Measurements from ENCODE around the gene GPS1.

Gene GPS1

DNA sequence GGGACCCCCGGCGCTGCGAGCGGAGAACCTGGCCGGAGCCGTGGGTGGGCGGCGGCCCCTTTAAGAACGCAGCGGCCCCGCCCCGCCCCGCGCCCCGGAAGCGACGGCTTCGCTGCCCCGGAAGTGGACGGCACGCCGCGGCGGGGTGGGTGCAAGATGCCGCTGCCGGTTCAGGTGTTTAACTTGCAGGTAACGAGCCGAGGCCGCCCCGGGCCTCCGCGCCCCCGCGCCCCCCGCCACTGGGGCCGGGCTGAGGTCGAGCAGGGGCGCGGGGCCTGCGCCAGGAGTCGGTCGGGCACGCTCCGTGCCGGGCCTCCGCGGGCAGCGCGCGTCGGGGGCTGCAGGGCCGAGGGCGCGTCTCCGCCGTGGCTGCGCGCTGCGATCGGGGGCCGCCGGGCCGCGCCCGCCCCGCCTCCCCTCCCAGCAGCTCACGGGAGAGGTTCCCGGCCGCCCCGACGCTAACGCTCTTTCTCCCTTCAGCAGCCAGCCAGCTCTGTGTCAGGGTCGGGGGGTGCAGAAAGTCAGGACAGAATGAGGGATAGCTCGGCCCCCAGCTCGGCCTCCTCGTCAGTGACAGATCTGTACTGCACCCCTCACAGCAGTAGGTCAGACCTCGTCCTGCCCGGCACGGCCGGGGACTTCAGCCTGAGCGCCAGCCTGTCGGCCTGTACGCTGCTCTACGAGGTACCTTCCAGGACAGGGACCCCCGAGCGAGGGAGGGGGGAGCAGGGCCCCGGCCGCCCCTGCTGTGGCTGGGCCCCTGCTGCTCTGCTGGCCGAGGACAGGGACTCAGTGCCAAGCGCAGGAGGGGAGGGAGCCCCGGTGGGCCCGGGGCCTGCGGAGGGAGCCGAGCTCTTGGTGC is at the start of gene GPS1, which contains the start of gene RFNG:
GPS1 (plus strand) TSS at position 123 of the 862 bp plus-strand sequence; CDS start at position 157, 34 bp downstream.
RFNG (minus strand) TSS at position 36 of the 862 bp plus-strand sequence. CDS start 45 bp downstream, outside the sequence.
- DNase-seq, result peak; percentile 4 to 74

- no peak for DNase-seq
These were observed 48.0 kb upstream of the GPS1 start for GRCh38 chr17:82003411-82004381.

- DNase-seq, result no peak
These were observed 46.9 kb upstream of the GPS1 start for GRCh38 chr17:82004517-82005455.

DNA sequence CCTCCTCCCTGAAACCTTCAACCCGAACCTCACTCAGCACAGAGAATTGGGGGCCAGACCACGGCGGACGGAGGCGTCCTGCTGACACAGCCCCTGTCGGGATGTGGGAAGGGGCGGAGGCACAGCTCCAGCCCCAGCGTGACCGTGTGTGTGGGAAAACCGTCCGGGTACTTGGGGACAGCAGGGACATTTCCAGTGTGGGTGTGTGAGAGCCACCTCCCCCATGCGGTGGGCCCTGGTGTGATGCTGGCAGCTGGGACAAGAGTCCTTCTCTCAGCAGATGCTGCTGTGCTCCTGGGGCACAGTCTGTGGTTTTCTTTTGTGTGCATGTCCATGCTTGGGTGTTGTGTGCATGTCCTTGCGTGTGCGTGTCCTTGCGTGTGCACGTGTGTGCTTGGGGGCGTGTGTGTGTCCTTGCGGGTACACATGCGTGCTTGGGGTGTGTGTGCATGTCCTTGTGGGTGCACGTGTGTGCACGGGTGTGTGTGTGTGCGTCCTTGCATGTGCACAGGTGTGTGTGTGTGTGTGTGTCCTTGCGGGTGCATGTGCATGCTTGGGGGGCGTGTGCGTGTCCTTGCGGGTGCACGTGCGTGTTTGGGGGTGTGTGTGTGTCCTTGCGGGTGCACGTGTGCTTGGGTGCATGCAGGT is 45.9 kb upstream of the GPS1 start:
- DNase-seq, result no peak

DNA sequence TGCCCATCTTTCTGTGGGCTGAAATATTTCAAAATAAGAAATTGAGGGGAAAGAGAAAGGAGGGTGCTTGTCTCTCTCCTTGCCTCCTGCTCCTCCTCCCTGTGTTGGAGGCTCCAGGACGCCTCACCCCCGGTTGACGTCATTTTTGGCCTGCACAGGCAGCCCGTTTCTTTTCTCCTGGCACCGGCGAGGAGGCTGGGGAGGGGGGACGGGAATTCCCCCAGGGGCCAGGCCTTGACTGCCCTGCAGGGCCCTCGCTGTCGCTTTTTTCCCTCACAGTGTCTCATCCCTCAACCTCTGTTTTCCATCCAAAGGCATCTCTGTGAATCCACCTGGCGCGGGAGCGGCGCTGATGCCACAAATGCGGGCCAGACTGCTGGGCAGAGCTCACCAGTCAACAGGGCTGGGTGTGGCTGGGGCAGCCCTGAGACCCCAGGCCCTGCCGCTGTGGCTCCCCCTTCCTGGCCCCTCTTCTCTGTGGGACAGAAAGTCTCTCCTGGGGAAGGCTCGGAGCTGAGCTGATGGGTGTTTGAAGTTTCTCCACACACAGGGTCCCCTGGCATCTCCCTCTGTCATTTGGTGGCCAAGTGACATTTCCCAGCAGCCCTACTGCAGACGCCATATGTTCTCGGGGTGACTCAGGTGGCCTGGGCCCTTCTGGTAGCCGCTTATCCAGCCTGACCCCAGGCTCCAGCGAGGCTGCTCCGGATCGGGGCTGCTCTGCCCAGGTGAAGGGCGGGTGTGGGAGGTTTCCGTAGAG is 45.0 kb upstream of the GPS1 start:
- peak; percentile 32 to 34 for DNase-seq

DNA sequence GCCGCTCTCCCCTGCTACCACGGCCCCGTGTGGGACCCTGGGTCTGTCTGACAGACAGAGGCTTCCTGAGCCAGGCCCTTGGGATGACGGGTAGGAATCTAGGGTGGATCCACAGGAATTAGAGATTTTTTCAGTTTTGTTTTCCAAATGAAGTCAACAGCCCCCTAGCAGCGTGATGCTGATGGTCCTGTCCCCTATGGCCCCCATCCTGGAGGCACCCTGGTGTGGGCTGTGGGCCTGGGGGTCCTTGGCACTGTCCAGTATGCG is 44.5 kb upstream of the GPS1 start:
- no peak for DNase-seq

DNA sequence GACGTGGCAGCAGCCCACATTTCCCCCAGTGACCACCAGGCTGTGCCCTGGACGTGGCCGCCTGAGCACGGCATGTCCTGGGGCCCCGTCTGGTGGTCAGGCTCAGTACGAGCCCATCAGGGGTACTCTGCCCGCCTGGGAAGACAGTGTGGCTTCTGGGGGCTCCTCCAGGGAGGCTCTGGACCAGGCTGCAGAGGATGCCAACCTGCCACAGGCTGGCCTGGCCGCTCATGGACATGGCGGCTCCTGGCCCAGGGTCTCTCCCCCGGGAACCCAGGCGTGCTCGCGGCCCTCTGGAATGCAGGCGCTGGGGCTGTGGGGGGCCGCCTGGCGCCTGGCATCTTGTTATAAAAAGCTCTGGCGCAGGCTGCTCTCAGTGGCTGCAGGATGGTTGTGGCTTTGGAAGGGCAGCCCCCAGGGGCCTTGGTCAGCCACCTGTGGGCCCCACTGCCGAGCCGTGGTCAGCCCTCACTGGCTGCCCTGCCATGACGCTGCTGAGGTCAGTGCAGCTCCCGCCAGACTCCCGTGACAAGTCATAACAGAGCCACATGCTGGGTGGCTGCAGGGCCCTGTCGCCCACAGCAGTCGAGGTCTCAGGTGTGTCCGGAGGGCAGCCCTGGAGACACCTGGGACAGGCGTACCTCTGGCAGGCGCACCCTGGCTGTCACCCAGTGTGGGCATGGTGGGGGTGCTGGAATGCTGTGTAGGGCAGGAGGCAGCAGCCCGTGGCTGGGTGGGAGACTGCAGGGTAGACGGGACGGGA is 44.0 kb upstream of the GPS1 start:
- no peak for DNase-seq

DNA sequence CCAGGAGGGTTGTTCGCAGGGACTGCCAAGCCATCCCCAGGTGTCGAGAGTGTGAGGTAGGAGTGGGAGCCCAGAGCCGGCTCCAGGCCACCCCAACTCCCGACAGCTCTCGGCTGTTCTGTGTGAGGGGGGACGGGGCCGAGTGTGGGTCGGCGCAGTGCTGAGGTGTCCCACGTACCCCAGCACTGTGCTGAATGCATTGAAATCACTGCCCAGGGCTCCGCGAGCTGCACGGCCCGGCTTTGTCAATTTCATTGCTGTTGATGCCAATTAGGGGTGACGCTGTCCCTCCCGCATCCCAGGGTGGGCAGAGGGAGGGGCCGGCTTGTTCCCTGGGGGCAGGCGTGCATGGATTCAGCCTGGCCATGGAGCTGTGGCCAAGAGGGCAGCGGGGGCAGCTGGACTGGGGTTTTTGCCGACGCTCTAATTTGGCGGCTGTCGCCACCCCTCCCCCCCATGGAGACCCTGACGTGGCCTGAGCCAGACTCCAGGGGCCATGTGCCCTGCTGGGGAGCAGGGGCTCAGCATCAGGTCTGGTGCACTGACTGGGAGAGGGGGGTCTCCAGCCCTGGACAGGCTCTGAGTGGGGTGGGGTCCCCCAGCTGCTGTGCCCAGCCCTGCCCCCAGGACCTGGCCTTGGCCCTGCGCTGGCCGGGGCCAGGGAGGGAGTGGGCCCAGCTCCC is 43.3 kb upstream of the GPS1 start:
- no peak for DNase-seq

DNA sequence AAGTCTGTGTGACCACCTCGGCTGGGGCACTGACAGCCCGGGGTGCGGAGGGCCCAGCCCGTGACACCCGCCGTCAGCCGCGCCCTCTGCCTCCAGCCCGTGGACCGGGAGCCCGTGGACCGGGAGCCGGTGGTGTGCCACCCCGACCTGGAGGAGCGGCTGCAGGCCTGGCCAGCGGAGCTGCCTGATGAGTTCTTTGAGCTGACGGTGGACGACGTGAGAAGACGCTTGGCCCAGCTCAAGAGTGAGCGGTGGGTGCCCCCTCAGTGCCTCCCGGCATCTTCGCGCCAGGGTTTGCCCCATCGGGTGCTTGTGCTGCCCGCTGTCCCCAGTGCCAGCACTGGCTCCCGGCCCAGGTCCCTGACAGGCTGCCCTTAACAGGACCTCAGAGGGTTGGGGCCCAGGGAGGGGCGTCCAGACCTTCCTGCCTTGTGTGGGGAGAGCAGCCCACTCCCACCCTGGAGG is 42.7 kb upstream of the GPS1 start:
- no peak for DNase-seq

DNA sequence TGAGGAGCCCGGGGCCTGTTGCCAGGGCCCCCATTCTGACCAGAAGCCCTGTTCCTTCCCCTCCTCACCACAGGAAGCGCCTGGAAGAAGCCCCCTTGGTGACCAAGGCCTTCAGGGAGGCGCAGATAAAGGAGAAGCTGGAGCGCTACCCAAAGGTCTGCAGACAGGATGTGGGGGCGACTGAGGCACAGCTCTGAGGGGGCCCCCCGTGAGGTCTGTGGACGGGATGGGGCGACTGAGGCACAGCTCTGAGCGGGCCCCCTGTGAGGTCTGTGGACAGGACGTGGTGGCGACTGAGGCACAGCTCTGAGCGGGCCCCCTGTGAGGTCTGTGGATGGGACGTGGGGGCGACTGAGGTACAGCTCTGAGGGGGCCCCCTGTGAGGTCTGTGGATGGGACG is 42.3 kb upstream of the GPS1 start:
- no peak for DNase-seq

DNA sequence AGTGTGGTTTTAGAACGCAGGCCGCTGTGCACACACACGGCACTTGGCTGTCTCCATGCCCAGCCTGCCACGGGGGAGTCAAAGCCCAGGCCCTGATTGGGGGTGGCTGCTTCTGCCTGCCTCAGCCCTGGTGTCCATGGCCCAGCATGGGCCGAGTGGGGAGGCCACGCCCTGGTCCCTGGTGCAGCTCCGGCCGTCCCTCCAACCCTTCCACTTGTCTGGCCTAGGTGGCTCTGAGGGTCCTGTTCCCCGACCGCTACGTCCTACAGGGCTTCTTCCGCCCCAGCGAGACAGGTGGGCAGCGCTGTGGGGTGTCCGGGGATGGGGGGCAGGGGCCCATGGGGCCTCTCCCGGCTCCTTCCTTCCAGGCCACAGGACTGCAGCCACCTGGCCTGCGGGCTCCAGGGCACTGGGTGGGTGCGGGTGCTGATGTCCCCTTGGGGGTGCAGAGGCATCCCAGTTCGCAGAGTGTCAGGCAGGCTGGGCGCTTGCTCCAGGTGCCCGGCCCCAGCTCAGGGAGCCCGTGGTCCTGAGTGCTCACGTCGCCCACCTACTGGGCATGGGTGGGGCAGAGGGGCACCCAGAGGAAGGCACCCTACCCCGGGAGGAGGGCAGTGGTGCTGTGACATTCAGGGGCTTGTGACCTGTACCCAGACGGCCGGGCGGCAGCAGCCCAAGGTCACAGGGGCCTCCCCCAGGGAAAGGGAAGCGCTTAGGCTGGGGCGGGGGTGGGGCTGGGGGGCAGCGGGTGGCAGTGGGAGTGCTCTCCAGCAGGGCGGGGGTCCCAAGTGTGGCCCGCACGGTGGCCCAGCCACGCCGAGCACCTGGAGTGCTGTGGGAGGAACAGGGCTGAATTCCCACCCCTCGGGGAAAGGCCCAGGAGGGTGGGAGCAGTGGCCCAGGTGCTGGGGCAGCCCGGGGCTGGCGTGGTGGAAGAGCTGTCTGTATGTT is 40.8 kb upstream of the GPS1 start:
- DNase-seq, result no peak

DNA sequence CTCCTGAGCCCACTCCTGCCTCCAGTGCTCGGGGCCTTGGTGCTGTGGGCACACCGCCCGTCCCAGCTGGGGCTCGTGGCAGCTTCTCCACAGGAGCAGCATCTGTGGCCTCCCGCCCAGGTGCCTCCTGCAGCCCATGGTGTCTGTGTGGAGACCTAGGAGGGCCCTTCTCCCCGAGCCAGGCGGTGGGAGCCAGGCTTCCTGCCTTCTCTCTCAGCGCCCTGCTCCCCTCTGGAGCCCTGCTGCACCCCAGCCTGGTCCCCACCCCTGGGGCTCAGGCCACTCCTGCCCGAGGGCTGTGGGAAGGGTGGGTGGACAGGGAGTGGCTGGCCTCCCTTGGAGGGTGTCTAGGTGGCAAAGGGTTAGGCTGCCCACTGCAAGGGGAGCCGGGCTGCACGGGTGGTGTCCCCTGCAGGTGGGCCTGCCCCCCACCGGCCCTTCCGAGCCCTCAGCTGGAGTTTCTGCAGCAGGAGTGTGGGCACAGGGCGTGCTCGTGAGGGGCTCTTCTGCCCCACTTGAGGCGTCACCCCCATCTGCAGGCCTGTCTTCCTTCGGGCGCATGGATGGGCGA is 40.0 kb upstream of the GPS1 start:
- no peak for DNase-seq

GRCh38 chr17:82012261-82012639 is 39.4 kb upstream of the GPS1 start:
- no peak for DNase-seq

- DNase-seq, result no peak
These were observed 38.9 kb upstream of the GPS1 start for GRCh38 chr17:82012640-82013295.

DNA sequence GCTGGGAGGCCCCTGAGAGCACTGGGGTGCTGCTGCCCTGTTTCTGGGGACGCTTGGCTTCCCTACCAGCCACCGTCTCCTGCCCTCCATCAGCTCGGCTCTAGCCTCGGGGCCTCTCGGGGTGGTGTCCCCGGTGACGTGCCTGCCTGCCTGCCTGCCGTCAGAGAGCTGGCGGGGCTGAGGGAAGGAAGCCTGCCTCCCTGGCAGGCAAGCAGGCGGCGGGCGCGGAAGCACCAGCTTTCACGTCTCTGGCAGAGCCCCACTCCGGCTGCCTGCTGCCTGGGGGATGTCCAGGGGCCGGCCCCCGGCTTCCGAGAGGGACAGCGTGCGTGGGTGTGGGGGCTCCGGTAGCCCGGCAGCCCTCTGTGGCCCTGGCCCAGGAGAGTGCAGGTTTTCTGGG is 38.4 kb upstream of the GPS1 start:
- peak in 1 of 2 donors; percentile 37 for DNase-seq

GRCh38 chr17:82013772-82014321 is 37.9 kb upstream of the GPS1 start:
- DNase-seq, result no peak

GRCh38 chr17:82014432-82014831 is 37.3 kb upstream of the GPS1 start:
- DNase-seq, result no peak

Measured in hippocampal formation (tissue), 2 donors.